SW 1271 (cell line): ENCODE measurements around the gene PYGL.

ENCODE experiments used
- DNase-seq, 2 experiments: peaks; one replicate each; lab custom pipeline; 2025; lab: John Stamatoyannopoulos, UW

PYGL gene

DNA sequence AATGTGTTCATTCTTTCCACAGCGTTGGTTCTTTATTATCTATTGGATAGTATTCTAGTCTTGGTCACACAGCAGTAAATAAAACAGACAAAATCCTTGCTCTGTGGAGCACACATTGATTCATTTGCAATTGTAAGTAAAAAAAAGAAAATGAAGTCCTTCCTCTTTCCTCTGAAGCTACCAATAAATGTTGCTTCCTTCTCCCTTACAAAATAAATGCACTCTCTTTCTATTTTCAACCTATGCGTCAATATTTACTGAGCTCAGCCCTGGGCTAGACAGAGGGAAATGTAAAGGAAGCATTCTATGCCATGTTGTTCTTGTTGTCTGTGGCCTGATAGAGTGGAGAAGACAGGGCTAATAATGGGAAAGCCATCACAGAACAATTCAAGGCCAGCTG lies 69.5 kb downstream of the PYGL start:
- no peak for DNase-seq

DNA sequence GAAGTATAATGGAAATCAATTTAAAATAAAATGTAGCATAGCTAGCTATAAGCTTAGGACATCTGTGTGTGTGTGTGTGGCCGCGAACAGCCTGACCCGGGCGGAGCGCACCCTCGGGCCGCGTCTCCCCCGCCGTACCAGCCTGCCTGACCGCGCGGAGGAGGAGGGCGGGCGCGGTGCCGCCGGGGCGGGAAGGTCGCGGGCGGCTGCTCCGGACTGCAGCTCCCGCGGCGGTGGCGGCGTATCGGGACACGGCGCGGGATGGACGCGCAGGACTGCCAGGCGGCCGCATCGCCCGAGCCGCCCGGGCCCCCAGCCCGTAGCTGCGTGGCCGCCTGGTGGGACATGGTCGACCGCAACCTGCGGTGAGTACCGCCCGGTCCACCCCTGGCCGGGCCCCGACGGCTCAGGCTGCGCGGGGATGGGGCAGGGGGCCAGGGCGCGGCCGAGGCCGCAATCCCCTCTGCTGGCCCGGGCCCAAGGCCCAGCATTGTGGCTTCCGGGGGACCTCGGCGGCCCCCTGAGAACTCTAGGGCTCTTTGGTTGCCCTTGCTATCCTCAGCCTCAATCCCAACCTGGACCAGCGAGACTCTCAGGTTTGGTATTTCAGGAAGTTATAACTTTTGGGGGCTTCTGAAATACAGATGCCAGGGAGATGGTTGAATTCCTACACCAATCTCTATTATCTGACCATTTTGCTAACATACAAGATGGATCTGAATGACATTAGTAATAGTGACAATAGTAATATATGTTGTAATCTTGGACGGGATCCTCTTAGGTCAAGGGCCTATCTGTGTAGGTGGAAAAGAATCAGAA lies 72.2 kb downstream of the PYGL start, which contains the start of gene ABHD12B:
Gene ABHD12B, plus strand, starts transcription at position 140 of the 819 bp plus-strand sequence. Its CDS starts 122 bp downstream, at position 262.
- DNase-seq = no peak

- no peak for DNase-seq
Measured at GRCh38 chr14:50871228-50871627, 73.1 kb downstream of the PYGL start.

- DNase-seq = no peak
Measured at GRCh38 chr14:50865391-50866076, 78.7 kb downstream of the PYGL start.

DNA sequence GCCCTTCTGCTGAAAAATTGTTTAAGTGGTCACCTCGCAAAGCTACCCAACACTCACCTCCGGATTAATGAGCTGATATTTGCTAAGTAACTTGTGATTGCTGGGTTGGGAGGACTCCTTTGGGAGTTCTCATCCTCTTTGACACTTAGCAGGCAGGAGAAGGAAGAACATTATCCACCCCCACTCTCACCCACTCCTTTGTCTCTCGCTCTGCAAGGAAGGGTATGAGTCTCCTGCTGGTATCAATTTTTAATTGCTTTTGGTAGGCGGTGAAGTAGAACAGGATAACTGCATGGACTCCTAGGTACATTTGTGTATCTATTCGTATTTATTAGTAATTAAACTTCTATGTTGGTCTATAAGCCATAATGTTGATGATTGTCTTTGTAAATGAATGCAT lies 79.3 kb downstream of the PYGL start:
- DNase-seq = no peak

DNA sequence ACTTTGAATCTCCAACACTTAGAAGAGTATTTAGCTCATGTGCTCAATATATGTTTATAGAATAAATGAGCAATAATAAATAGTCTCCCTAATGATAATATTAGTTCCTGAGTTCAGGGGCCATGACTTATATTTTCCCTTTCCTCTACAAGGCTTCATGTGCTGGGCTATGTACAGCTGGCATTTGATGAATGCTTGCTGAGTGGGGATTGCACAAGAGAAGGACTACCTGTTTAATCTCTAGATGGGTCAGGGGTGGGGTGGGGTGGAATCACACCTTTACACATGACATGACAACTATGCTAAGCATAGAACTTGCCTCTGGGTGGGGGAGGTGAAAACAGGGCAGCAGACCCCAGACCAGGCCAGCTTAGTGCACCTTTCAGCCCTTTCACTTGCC lies 80.0 kb downstream of the PYGL start:
- no peak for DNase-seq

GRCh38 chr14:50862036-50862570 lies 82.2 kb downstream of the PYGL start:
- DNase-seq = no peak

DNA sequence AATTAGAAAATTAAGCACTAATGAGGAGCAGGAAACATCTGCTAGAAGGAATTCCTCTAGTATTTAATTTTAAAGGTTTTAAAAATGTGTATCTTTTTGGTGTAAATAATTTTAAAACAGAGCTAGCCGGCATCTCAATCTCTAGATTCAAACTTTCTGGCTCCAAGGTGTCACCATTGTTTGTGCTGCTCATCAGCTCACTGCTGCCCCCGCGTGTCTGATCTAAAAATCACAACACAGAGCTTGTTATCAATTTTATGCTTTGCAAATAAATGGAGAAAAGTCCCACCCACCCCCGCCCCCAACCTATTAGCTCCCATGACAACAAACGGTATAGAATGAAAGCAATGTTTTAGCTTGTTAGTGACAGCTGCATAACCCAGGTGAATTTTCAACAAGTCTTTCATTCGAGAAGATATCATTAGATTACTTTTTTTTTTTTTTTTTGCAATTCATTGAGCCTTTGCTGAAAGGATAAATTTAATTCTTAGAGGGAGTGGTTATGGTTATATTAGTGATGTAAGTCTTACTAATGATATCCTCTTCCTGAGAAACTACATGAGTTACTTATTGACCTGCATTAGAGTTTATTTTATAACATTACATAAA lies 83.7 kb downstream of the PYGL start:
- DNase-seq = peak; percentile 25 to 74

DNA sequence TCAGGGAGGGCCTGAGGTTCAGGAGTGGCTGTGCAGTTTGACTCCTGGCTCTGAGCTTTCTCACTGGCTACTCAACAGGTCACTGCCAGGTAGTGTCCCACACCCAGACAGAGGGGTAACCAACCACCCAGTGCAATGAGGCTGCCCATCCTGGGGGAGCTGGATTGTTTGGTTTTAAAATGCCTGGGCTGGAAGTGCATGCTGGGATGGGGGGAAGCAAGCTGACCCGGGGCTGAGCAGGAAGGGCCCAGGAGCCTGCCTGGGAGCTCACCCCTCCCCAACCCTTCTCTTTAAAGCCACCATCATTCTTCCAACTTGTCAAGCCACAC lies 85.0 kb downstream of the PYGL start:
- no peak for DNase-seq

- DNase-seq = no peak
Measured at GRCh38 chr14:50856660-50857059, 87.6 kb downstream of the PYGL start.

DNA sequence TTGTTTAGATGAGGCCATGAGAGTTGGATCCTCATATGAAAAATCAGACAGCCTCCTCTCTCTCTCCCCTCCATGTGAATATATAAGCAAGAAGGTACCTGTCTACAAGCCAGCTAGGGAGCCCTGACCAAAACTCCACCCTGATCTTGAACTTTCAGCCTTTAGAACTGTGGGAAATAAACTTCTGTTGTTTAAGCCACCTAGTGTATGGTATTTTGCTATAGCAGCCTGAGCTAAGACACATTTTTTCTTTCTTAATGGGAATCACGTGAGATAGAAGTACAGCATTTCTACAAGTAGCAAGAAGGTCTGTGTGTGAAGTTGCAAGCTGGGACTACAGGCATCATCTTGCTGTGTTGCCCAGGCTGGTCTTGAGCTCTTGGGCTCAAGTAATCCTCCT lies 88.7 kb downstream of the PYGL start:
- DNase-seq = peak in 1 of 2 experiments; percentile 26
